Stimulated activated CD4-positive, alpha-beta T cell treated with anti-CD3 and anti-CD28 coated beads, Interleukin-4, amount 100 ng/mL, for 1 hour (primary cell): ENCODE data around the gene DMRTB1.
A peak's percentile ranks its signal among the peaks of the same experiment; 100 is the strongest.

Source experiments
- DNase-seq: peaks from one replicate; pipeline ENCODE4 v3.0.0-alpha.2; 2020

Gene DMRTB1

DNA sequence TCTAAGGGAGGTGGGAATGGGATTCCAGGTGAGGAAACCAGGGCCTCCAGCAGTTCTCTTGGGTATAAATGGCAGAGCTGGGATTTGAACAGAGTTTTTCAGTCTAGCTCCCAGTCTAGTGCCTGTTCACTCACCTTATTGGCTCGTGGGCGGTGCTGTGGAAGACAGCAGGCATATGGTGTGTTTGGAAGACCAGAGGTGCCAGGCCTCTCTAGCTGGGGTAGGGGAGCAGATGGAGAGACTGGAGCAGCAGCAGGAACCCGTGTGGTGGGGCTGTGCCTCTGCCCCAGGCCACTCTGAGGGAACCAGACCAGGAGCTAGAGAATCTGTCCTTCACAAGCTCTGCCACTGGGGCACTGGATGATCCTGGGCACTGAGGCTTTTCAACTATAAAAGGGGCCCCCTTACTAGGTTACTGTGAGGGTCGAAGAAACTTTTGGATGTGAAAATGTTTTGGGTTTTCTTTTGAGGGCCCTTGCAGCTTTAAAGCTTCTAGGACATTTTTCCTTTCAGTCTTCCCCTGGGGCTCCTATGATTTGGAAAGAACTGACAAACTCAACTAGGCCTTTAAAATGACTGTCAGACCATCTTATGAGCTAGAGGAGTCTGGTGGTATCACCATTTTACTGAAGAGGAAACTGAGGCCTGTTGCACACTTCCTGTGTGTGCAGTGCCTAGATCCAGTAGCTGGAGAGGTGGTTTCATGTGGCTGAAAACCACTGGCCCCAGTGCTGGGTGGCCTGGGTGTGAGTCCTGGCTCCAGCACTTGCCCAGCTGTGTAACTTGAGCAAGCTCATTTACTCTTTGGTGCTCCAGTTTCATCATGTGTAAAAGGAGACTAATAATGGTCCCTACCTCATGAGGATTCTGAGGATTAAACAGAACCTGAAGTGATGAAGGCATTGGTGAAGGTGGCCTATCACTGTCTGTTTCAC is 6.1 kb downstream of the DMRTB1 start:
- DNase-seq, result no peak

DNA sequence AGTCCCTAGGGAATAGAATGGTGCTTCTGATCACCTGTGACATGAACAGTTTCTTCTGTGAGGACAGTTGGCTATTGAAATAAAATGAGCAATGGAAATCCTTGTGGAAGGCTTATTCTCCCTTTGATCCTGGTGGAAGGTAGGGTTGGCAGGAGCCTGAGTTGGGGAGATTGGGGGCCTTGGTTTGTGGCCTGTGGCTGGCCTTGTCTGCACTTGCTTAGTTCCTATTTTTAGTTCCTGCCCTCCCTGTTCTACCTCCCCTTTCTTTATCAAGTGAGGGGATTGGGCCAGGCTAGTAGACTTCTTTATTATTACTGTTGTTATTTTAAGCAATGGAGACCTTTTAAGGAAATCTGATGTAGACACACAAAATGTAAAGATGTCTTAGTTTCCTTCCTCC is 8.2 kb downstream of the DMRTB1 start:
- DNase-seq, result no peak

DNA sequence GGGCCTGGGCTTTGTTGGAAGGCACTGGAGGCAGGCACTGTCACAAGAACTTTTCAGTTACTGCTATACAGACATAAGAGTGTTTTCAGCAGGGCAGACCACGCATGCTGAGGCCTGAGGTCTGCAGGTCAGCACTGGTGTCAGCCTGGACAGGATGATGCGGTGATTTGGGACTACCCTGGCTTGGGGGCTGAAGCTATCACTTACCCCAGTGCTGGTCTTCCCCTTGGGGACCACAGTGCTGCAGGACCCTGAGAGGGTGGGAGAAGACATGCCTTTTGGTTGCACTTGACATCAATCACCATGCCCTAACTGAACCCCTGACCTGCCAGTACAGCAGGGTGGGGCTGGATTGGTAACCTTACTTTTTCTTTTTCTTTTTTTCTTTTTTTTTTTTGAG is 9.2 kb downstream of the DMRTB1 start:
- no peak for DNase-seq

DNA sequence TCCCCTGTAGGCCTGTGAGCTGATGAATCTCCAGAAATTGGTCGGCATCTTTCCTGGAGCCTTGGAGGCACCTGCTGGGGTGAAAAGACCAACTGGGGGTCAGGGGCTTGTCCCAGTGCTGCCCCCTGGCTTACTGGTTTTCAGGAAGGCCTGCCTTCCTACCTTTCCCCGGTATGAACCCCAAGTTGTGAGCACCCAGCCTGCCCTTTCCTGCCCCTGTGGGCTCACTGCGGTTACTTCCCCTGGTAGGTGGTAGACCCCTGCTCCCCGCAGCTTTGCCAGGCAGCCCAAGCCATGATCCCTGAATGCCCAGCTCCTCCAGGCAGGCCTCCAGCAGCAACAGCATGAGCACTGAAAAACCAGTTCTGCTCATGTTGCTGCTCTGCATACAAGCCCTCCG is 10.2 kb downstream of the DMRTB1 start:
- no peak for DNase-seq

DNA sequence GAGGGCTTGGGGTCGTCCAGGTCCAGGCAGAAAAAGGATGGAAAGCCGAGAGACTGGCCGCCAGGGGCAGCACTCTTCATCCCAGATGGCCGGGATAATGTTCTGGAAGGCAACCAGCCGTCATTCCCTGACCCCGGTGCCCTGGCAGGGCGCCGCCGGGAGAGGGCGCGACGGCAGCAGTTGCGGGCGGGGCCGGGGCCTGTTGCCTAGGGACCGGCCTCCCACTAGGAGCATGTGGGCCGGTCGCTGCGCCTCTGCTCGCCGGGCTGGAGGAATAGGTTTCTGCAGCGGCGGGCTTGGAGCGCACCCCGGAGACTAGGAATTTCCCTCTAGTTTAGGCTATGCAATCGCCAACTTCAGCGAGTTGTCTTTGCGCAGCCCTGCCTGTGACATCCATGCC is 11.0 kb downstream of the DMRTB1 start:
- no peak for DNase-seq

DNA sequence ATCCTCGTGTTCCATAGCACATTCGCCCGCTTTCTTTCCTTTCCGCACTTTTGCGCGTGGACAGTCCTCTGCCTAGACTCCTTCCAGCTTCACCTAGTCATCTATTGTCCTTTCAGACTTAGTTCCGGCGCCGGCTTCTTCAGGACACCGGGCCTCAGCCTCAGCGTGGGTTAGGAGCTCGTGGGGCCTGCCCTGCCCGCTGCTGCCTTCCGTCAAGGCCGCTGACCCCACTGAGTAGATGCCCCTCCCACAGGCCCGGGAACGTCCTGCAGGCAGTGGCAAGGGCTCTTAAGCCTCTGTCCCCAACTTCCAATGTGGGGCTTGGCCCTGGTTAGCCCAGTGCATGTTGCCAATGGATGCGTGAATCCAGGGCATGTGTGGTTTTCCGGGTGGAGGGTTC is 11.4 kb downstream of the DMRTB1 start:
- DNase-seq, result no peak

DNA sequence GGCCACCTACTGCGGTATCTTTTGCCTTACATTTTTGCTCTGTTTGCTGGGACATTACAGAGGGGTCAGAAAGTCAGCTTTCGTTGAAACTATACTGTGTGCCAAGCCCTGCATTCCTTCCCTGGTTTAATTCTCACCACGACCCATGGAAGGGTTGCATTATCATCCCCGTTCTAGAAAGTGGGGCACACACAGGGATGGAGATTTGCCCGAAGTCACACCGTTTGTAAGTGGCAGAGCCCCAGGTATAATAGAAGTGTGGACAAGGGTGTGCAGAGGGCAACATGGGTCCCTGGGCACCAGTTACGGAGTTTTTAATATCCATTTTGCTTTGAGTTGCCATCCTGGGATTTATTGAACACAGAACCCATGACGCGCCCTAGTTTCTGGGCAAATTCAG is 11.8 kb downstream of the DMRTB1 start:
- DNase-seq, result no peak

DNA sequence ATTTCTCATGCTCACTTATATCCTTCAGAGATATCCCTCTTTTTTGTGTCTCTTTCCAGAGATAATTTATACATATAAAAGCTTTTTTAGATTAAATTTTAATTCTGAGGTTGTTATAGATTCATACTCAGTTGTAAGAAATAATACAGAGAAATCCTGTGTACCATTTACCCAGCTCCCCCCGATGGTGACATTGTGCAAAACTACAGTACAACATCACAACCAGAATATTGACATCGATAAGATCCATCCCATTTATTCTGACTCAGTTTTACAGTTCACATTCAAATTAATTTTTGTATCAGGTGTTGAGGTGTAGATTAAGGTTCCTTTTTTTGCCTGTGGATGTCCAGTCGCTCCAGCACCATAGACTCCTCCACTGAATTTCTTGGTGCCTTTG is 14.3 kb downstream of the DMRTB1 start:
- DNase-seq, result no peak

DNA sequence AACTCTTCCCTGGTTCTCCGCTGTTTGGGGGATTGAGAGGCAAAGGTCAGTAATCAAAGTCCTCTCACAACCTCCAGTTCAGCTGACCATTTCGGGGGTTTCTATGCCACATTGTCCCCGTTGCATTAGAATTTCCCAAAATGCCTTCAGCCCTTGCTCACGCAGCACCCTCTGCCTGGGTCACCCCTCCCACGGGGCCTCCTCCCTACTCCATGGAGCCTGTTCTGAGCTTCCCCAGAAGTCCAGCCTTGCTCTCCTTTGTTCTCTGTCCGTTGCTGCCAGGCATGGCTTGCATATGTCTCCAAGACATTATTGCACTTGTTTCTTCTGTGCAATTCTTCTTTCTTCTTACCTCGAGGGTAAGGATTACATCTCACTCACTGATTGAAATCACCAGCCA is 16.5 kb downstream of the DMRTB1 start:
- no peak for DNase-seq

DNA sequence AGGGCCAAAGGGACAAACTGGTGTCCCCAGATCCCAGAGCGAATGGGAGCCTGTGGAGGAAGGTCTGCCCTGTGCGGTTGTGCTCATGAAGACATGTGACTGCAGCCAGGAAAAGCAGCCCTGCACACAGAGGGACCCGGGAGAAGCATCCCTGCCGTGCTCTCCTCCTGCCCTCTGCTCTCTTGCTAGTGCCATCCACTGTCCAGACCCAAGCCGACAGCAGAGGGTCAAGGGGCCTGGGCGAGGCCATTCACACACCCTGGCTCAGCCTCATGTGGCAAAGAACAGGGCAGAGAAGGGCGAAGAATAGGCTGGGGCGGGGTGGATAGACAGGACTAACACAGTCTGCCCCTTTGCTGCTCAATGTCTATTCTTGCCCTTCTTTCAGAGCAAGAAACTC is 17.4 kb downstream of the DMRTB1 start:
- DNase-seq, result no peak

DNA sequence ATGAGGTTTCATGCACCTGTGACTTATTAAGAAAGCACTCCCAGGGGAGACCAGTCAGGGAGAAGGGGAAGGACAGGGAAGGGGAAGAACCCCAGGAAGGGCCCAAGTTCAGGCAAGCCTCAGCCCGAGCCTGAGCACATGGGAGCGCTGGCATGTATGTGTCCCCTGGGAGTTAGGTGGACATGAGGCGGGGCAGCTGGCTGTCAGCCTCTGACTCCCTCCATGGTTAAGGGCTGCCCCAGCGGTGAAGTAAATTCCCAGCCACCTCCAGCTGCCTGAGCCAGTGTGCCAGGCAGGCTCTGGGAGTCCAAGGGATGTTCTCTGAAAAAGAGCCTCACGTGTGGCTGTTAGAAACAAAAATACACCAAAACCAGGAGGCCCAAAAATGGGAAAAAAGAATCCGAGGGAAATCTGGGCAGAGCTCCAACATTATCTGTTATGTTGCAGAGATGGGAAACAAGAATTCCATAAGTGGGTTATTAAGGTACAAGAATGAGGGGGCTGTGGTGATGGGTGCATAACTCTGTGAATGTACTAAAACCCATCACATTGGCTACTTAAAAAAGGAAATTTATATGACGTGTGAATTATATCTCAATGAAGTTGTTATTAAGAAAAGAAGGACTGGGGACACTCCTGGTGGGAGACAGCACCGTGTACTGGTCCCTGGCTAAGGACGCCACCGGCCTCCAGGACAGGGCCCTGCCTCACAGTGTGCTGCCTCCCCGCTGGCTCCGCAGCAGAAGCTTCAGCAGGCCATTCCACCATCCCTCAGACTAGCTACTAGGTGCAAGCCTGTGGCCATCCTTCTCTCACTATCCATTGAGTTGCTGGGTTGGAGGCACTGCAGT is 18.7 kb downstream of the DMRTB1 start:
- DNase-seq, result no peak

DNA sequence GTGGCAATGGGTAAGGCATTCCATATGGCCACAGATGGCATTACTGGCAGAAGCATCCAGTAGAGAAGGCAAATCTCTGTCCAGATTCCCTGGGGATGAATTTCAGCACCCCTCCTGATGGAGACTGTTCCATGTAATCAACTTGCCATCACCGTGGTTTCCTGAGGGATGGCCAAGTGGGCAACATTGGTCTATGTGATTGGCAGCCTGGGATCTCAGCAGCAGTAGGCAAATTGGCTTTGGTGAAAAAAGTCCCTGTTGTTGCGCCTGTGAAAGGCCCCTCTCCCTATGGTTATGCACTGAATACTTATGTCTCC is 19.3 kb downstream of the DMRTB1 start:
- no peak for DNase-seq

DNA sequence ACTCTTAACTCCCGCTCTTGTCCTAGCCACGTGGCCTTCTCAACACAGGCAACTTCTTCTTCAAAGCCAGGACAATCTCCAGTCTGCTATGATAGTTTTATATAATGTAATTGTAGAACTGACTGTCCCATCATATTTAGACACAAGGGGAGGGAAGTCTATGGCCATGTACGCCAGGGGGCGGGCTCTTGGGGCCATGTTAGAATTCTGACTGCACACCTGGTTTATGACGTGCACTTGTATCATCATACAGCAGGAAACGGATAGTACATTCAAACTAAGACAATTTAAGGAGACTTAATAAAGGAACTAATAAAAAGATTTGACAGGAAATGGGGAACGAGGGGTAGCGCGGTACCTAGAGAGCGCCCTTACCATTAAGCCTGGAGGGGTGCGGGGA is 21.5 kb downstream of the DMRTB1 start:
- DNase-seq, result no peak

DNA sequence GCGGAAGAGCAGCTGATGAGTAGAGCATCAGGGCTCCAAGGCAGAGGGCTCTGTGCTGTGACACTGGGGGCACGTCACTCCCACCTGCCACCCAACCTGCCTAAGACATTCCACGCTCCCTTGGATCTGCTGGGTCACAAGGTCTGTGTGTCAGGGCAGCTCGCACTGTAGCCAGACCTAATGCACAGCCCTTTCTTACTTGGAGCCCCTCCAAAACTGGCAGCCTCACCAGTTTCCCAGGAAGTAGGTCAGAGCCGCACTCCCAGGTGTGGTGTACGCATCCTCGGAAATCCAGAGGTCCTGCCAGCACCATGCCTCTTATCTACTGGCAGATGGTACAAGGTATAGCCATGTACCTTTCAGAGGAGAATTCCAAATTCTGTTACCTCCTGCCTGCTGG is 22.3 kb downstream of the DMRTB1 start:
- DNase-seq, result no peak

DNA sequence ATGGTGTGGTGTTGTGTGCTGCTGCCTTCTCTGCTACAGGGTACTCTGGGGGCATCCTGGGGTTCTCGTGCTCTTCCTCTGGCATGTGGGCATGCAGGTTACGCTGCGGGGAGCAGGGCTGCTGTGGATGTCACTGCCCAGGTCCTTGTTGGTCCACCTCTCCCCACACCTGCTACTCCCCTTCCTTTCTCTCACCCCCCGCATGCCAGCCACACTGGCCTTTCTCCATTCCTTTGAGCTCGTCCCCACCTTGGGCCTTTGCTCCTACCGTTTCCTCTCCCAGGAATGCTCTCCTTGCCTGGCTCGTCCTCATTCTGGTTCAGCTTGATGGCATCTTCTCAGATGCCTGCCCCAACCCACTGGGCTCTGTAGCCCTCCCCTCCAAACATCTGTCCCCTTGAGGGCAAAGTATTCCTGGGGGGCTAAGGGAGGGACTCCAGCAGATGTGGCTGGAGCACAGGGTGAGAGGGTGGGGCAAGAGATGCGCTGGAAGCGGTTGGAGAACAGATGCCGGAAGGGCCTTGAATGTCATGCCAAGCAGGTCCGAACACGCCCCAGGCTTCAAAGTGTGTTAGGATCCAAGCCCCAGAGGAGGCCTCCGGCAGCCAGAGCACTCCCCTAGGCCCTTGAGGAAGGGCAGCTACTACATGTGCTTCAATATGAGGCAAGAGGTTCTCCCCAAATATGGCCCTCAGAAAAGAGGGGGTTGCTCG is 23.4 kb downstream of the DMRTB1 start:
- DNase-seq, result no peak

DNA sequence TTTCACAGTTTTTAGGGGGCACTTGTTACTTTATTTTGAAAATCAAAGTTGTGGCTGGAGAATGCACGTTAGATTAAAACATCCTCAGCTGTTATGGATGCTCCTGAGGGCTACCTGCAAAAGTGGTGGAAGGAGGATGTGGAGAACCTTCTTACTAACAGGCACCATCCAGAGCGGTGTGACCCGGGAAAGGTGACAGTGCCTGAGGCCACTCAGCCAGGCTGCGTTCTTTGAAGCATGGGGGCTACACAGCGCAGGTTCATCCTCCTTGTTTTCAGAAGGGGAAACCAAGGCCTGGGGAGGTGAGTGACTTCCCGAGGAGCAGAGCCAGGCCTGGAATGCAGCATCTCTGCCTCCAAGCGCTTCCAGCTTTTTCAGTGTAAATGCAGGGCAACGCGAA is 24.0 kb downstream of the DMRTB1 start:
- no peak for DNase-seq

DNA sequence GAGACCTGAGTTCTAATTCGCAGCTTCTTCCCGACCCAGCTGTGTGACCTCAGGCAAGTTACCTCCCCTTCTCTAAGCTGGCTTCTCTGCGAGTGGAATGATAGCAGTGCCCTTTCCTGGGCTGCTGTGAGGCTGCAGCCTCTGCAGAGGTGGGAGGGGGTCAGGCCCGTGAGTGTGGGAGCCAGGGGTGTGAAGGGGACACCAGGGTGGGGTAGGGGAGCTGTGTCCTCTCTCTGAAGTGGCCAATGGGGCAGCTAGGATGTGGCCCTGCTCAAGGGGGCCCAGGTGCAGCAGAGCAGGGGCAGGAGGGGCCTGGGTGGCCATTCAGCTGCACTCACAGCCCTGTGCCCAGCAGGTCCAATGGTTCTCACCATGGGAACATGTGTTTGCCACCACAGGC is 24.5 kb downstream of the DMRTB1 start:
- DNase-seq, result no peak

DNA sequence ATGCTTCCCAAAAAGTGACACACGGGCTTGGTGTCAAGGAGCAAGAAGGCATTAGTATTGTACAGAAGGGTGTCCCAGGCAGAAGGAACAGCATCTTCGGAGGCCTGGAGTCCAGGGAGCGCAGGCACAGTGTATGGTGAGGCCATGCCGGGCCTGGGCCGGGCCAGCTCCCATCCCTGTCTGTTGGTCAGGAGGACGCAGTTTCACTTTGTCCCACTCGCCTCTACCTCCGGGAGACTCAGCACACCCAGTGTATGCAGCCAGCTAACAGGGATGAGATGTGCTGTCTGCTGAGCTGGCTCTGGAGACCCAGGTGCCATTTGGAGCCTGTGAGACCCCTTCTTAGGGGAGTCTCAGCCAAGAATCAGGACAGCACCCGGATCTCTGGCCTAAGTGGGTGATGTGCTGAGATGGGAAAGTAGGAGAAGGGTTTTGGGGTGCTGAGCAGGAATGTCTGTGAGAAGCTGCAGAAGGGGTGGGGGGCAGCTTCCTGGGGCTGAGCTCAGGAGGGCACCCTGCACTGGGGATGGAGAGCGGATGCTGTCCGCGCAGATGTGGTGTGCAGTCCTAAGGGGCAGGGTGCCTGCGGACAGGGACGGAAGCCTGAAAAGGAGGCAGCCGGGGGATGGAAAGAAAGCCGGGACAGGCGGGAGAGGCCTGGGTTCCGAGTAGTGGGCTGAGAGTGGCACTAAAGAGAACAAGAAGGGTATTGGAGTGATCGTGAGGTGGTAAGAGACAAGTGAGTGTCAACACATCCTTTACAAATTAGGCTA is 25.7 kb downstream of the DMRTB1 start:
- DNase-seq, result no peak

DNA sequence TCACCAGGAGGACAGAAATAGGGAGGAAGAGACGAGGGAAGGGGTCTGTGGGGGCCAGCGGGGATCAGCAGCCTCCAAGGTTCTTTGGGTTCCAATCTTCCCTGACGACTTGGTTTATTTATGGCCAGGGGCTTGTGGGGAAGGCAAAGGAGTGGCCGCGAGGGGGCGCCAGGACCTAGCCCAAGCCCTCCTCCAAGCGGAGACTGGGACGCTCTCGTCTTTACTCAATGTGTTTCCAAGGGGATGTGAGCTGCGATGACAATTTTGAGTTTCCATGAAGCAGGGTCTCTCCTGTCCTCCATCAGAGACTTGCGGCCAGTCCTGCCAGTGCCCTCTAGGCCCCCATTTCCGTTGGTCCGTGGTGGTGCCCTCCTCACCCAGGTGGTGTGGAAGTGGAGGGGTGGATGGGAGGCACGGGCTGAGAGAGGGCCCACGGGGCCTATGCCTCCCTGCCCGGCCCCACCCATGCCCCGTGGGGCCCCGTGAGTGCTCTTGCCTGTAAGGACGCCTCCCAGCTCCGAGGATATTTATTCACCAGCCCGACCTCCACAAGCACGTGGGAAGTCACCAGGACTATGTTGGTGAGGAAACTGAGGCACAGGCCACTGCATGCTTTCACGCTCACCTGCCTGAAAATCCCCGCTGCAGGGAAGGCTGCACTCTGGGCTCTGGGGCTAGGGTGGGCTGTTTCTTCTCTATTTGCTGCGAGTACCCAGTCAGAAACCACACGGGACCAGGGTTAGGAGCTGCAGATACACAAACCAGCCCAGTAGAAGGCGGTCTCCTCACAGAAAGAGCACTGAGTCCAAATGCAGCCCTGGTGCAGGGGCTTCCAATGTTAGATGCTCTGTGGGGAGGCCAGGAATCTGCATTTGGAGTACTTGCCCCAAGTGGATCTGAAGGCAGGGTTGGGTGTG is 26.5 kb downstream of the DMRTB1 start:
- DNase-seq, result peak; percentile 64

DNA sequence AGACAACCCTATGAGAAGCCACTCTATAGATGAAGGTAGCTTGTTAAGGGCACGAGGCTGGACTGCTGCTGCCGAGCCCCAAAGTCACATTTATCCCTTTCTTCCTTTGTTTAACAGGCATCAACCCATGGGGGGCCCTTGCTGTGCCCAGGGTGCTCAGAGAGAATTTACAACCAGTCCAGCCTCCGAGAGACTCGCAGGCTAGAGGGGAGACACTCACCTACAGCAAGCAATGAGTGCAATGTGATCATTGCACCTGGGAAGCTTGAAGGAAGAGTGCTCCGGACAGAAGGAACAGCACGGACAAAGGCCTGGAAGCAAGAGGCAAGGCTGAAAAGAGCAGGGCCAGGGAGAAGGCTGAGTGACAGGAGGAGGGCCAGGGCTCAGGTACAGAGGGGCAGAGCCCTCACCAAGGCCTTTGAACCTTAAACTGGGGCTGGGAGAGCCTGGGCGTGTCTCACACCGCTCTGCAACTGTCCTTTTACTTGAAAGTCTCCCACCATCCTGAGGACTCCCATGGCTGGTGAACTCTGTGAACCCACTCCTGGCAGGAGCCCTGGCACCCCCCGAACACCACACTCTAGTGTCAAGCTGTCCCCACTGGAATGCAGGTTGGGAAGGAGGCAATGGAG is 27.3 kb downstream of the DMRTB1 start:
- DNase-seq, result no peak

DNA sequence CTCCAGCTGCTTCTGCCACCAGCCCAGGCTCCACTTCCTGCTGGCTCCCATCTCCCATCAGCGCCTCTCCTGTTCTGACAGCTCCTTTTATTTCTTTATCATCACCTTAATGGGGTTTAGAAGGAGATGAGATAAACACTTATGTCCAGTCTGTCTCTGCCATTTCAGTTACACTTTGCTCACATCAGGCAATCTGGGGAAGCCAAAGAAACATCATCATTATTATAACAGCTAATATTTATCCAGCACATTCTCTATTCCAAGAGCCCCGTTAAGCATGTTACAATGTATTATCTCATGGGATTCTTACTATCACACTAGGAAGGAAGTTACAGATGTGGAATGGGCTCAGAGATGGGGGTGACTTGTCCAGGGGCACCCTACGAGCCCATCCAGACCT is 31.2 kb downstream of the DMRTB1 start:
- no peak for DNase-seq
